ENCODE results near the gene MED13. TPM values are rescaled to one million over a fixed set of nuclear protein-coding genes. Genes with fewer than 3 reads are reported as not detected.
A peak's percentile ranks its signal among the peaks of the same experiment; 100 is the strongest.

The MED13 gene
- total and polyA plus RNA-seq, 11 donors = 5.6 to 59.1 (median 38.9) TPM

GRCh38 chr17:62070900-62071299 lies 5.8 kb upstream of the MED13 start:
- no peaks in the 10 kb centered on the region for H3K9me3 ChIP-seq
- WGBS, 4 donors = 74 to 80% (median 78%) methylated on average over 2 of the region's 2 CpGs
- ATAC-seq (no peak), DNase-seq (no peak)
- TF ChIP-seq POLR2A (IDR thresholded peaks at IDR 0.05) (no peak), CTCF (IDR thresholded peaks at IDR 0.05) (no peak)
- intact Hi-C loops (cut with DNase I) = no loop called here
- H3K27ac ChIP-seq = no peak overlapping the region
- H3K36me3 ChIP-seq = no peaks in the 10 kb centered on the region
- no peaks in the 10 kb centered on the region for H3K27me3 ChIP-seq
- no peak overlapping the region for H3K4me3 ChIP-seq
- peaks cover 0 to 4% (median 0%) of the 10 kb centered on the region in 12 donors for H3K4me1 ChIP-seq

- intact Hi-C loops (cut with DNase I) = loop anchor here in 8 of 10 donors (2.0 to 10.0 kb wide), 4 partner anchors 140 to 655 kb away; partner anchors contain the start of genes INTS2 (in 4 of the 8) and BRIP1 (in 1 of the 8)
- peaks cover 0 to 7% (median 0%) of the 10 kb centered on the region in 9 donors for H3K36me3 ChIP-seq
- H3K27me3 ChIP-seq = no peaks in the 10 kb centered on the region
- no peaks in the 10 kb centered on the region for H3K9me3 ChIP-seq
- no peak for ATAC-seq
- peaks cover 7 to 20% (median 10%) of the 10 kb centered on the region in 12 donors for H3K4me1 ChIP-seq
- WGBS, 4 donors = 86 to 91% (median 89%) methylated on average over 7 of the region's 7 CpGs
- no peak overlapping the region for H3K27ac ChIP-seq
- H3K4me3 ChIP-seq = no peak overlapping the region
- no peak for TF ChIP-seq CTCF (IDR thresholded peaks at IDR 0.05)
- TF ChIP-seq POLR2A (IDR thresholded peaks at IDR 0.05) = no peak
- no peak for DNase-seq
Observed at GRCh38 chr17:62067165-62068145, 2.4 kb upstream of the MED13 start.

GRCh38 chr17:62065611-62066468 lies 762 bp upstream of the MED13 start:
- 2 to 3% (median 2%) methylated on average over 49 to 51 of the region's 51 CpGs for WGBS, 4 donors
- H3K36me3 ChIP-seq = peaks cover 0 to 17% (median 10%) of the 10 kb centered on the region in 9 donors

More at GRCh38 chr17:62065611-62066468, 762 bp upstream of the MED13 start:
- peak; percentile 99 to 100 (median 99) for DNase-seq
- Histone ChIP-seq H3K27me3 (no peaks in the 10 kb centered on the region), H3K4me3 (peak overlapping the region; percentile 79 to 98 (median 95)), H3K9me3 (no peaks in the 10 kb centered on the region), H3K4me1 (peaks cover 9 to 36% (median 24%) of the 10 kb centered on the region in 12 donors), H3K27ac (peak overlapping the region; percentile 93 to 100 (median 99))
- intact Hi-C loops (cut with DNase I) = loop anchor here in 8 of 10 donors (2.0 to 10.0 kb wide), 6 partner anchors 137 to 653 kb away; partner anchors contain the start of genes INTS2 (in 5 of the 8) and BRIP1 (in 1 of the 8)
- TF ChIP-seq CTCF (IDR thresholded peaks at IDR 0.05) = peak; percentile 87 to 98 (median 92)
- TF ChIP-seq POLR2A (IDR thresholded peaks at IDR 0.05) = peak; percentile 27 to 80
- peak; percentile 99 to 100 (median 100) for ATAC-seq
